Peyer's patch (tissue), 4 donors: ENCODE measurements around the gene LRP5.

Source experiments
- POLR2A ChIP-seq, 2 donors: fragments of 450-650 bp; IDR thresholded peaks; one replicate each; pipeline ENCODE4 v1.5.1; 2017; ENCODE audit warnings: antibody characterized with exemption in 2 of 2, mild to moderate bottlenecking in 2 of 2, moderate library complexity in 2 of 2
- TF ChIP-seq, protein P1 (sequence below), 6 experiments: fragments of 450-650 bp in 4 of 6; fragments of 200-600 bp in 2 of 6; sonication (generic) in 1 of 6; IDR thresholded peaks; one replicate each; pipeline ENCODE4 v1.5.1; 2017 to 2019; ENCODE audit warnings: antibody characterized with exemption in 6 of 6, mild to moderate bottlenecking in 3 of 6, moderate library complexity in 1 of 6

DNA sequence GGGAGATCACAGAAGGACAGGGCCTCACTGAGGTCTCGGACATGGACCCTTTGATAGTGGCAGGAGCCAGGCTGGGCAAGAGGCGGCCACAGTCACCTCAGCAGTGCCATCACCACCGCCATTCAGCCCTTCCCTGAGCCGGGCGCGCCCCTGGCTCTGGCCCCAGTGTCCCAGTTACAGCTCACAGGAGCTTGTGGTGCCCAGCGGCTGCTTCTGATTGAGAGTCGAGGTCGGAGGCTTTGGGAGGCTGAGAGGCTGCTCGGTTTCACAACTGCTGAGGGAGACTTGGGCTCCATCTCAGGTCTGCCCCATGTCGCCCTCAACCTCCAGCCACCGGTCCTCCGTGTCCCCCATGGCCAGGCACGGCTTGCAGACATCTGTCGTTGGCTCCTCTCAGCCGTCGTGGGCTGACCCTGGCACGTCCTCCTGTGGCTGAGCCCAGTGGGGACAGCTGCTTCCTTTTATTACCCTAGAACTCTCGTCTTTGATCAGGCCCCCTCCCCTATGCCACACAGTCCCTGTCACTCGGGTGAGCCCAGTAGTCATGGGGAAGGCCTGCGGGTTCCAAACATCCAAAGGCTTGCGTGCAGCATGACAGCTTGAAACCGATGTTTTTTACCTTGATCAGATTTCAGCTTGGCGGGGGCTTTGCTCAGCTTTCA is 119.7 kb downstream of the LRP5 start:
- no peak for TF ChIP-seq POLR2A (IDR thresholded peaks at IDR 0.05)
- TF ChIP-seq, protein P1, sequence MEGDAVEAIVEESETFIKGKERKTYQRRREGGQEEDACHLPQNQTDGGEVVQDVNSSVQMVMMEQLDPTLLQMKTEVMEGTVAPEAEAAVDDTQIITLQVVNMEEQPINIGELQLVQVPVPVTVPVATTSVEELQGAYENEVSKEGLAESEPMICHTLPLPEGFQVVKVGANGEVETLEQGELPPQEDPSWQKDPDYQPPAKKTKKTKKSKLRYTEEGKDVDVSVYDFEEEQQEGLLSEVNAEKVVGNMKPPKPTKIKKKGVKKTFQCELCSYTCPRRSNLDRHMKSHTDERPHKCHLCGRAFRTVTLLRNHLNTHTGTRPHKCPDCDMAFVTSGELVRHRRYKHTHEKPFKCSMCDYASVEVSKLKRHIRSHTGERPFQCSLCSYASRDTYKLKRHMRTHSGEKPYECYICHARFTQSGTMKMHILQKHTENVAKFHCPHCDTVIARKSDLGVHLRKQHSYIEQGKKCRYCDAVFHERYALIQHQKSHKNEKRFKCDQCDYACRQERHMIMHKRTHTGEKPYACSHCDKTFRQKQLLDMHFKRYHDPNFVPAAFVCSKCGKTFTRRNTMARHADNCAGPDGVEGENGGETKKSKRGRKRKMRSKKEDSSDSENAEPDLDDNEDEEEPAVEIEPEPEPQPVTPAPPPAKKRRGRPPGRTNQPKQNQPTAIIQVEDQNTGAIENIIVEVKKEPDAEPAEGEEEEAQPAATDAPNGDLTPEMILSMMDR (IDR thresholded peaks at IDR 0.05): no peak
